Liver (tissue), 9 donors: ENCODE results near the gene MTHFD1L. TPM values are rescaled to one million over a fixed set of nuclear protein-coding genes. Genes with fewer than 3 reads are reported as not detected.

Experiments used
- DNase-seq: peaks from one replicate; pipeline ENCODE4 v3.0.0-alpha.2; 2017; ENCODE audit warnings: low spot score
- H3K27ac ChIP-seq, 2 donors: one replicate each; pipeline ENCODE4 v1.7.0; 2013; ENCODE audit warnings: inconsistent platforms in 2 of 2, low read length in 2 of 2, control low read depth in 1 of 2, low read depth in 1 of 2, mild to moderate bottlenecking in 1 of 2
- H3K27me3 ChIP-seq, 4 donors: one replicate each; pipeline versions ENCODE4 v1.6.1 to v1.7.0; 2013; ENCODE audit warnings: low read length in 3 of 4, inconsistent platforms in 1 of 4, mild to moderate bottlenecking in 1 of 4, moderate library complexity in 1 of 4; ENCODE audit not compliant: control insufficient read depth in 4 of 4, insufficient read depth in 4 of 4
- H3K36me3 ChIP-seq, 4 donors: one replicate each; pipeline versions ENCODE4 v1.6.1 to v1.7.0; 2013; ENCODE audit warnings: low read length in 3 of 4, mild to moderate bottlenecking in 3 of 4, low read depth in 1 of 4, moderate library complexity in 1 of 4; ENCODE audit not compliant: control insufficient read depth in 4 of 4, insufficient read depth in 3 of 4
- H3K4me1 ChIP-seq, 4 donors: one replicate each; pipeline versions ENCODE4 v1.6.1 to v1.7.0; 2013; ENCODE audit warnings: low read length in 3 of 4, mild to moderate bottlenecking in 3 of 4, moderate library complexity in 1 of 4; ENCODE audit not compliant: control insufficient read depth in 4 of 4, insufficient read depth in 4 of 4
- H3K4me3 ChIP-seq, 3 donors: one replicate each; pipeline versions ENCODE4 v1.6.1 to v1.7.0; 2013; ENCODE audit warnings: low read length in 3 of 3, control low read depth in 1 of 3, low read depth in 1 of 3, mild to moderate bottlenecking in 1 of 3
- H3K9ac ChIP-seq, 2 donors: one replicate each; pipeline ENCODE4 v1.7.0; 2013; ENCODE audit warnings: low read length in 2 of 2, mild to moderate bottlenecking in 2 of 2, moderate library complexity in 2 of 2, control low read depth in 1 of 2, low read depth in 1 of 2
- H3K9me3 ChIP-seq, 4 donors: one replicate each; pipeline versions ENCODE4 v1.6.1 to v1.7.0; 2013; ENCODE audit warnings: low read length in 3 of 4; ENCODE audit not compliant: control insufficient read depth in 4 of 4
- ATF3 ChIP-seq: IDR thresholded peaks from 2 replicates; pipeline ENCODE4 v1.6.1; 2016; ENCODE audit warnings: antibody characterized with exemption
- CTCF ChIP-seq: fragments of 150-350 bp; IDR thresholded peaks from 2 replicates; pipeline ENCODE4 v1.5.1; 2017; ENCODE audit warnings: improper control_type of control experiment, low read depth, low read length; ENCODE audit not compliant: missing input control
- EGR1 ChIP-seq, 2 donors: IDR thresholded peaks; 2 replicates each; pipeline ENCODE4 v1.6.1; 2016 to 2018; ENCODE audit warnings: antibody characterized with exemption in 2 of 2, low read depth in 2 of 2
- FOXA1 ChIP-seq: IDR thresholded peaks from 2 replicates; pipeline ENCODE4 v1.6.1; 2016; ENCODE audit warnings: antibody characterized with exemption
- FOXA2 ChIP-seq: IDR thresholded peaks from 2 replicates; pipeline ENCODE4 v1.6.1; 2016; ENCODE audit warnings: antibody characterized with exemption
- GABPA ChIP-seq, 2 donors: IDR thresholded peaks in 1 of 2; conservative IDR thresholded peaks in 1 of 2; 2 replicates each; pipeline ENCODE4 v1.6.1; 2016; ENCODE audit warnings: antibody characterized with exemption in 2 of 2, mild to moderate bottlenecking in 1 of 2, moderate library complexity in 1 of 2
- HNF4A ChIP-seq, 2 donors: conservative IDR thresholded peaks; 2 replicates each; pipeline ENCODE4 v1.6.1; 2016; ENCODE audit warnings: antibody characterized with exemption in 2 of 2, mild to moderate bottlenecking in 2 of 2
- JUND ChIP-seq, 2 donors: IDR thresholded peaks; 2 replicates each; pipeline ENCODE4 v1.6.1; 2016; ENCODE audit warnings: antibody characterized with exemption in 2 of 2
- MAX ChIP-seq: IDR thresholded peaks from 2 replicates; pipeline ENCODE4 v1.6.1; 2016; ENCODE audit warnings: antibody characterized with exemption
- NR2F2 ChIP-seq: IDR thresholded peaks from 2 replicates; pipeline ENCODE4 v1.6.1; 2016; ENCODE audit warnings: antibody characterized with exemption
- RAD21 ChIP-seq, 2 donors: IDR thresholded peaks; 2 replicates each; pipeline ENCODE4 v1.6.1; 2016; ENCODE audit warnings: antibody characterized with exemption in 2 of 2, mild to moderate bottlenecking in 2 of 2
- RXRA ChIP-seq, 2 donors: IDR thresholded peaks; 2 replicates each; pipeline ENCODE4 v1.6.1; 2017 to 2018; ENCODE audit warnings: antibody characterized with exemption in 2 of 2, mild to moderate bottlenecking in 1 of 2
- SP1 ChIP-seq: IDR thresholded peaks from 2 replicates; pipeline ENCODE4 v1.6.1; 2018; ENCODE audit warnings: antibody characterized with exemption, mild to moderate bottlenecking
- TAF1 ChIP-seq: conservative IDR thresholded peaks from 2 replicates; pipeline ENCODE4 v1.6.1; 2016; ENCODE audit warnings: antibody characterized with exemption, mild to moderate bottlenecking
- YY1 ChIP-seq: IDR thresholded peaks from 2 replicates; pipeline ENCODE4 v1.6.1; 2016; ENCODE audit warnings: antibody characterized with exemption, mild to moderate bottlenecking
- ZBTB33 ChIP-seq: IDR thresholded peaks from 2 replicates; pipeline ENCODE4 v1.6.1; 2016; ENCODE audit warnings: antibody characterized with exemption
- WGBS: extraction: QIAGEN DNeasy Blood & Tissue Kit; methylation state at CpG from one replicate; pipeline ENCODE4 v1.1.7; 2013; 5-methylcytosine and 5-hydroxymethylcytosine counted together
- polyA plus RNA-seq, 2 donors: library from polyadenylated mRNA; stranded (reverse) in 1 of 2; unstranded in 1 of 2; fragments of 200-250 nt in 1 of 2; fragments of >200 nt in 1 of 2; fragmentation: Nextera tagmentation in 1 of 2; extraction: Ambion mirVana in 1 of 2; gene quantifications; one replicate each; pipeline versions ENCODE4 v1.2.1 to v1.2.3, GENCODE V29; 2013 to 2015
- total RNA-seq, 2 donors: library from RNA; depleted of rRNA; stranded (reverse); fragments of >200 nt; gene quantifications; one replicate each; pipeline ENCODE4 v1.2.3, GENCODE V29; 2014
- TF ChIP-seq, protein P1 (sequence below): IDR thresholded peaks from 2 replicates; pipeline ENCODE4 v1.6.1; 2016; ENCODE audit warnings: antibody characterized with exemption, mild to moderate bottlenecking
- donor health status: healthy.
- donor health status: healthy.
- donor health status: healthy.
- donor health status: healthy.
- donor health status: healthy.

The MTHFD1L gene
- total and polyA plus RNA-seq, 4 donors: 2.0 to 7.7 (median 2.8) TPM

DNA sequence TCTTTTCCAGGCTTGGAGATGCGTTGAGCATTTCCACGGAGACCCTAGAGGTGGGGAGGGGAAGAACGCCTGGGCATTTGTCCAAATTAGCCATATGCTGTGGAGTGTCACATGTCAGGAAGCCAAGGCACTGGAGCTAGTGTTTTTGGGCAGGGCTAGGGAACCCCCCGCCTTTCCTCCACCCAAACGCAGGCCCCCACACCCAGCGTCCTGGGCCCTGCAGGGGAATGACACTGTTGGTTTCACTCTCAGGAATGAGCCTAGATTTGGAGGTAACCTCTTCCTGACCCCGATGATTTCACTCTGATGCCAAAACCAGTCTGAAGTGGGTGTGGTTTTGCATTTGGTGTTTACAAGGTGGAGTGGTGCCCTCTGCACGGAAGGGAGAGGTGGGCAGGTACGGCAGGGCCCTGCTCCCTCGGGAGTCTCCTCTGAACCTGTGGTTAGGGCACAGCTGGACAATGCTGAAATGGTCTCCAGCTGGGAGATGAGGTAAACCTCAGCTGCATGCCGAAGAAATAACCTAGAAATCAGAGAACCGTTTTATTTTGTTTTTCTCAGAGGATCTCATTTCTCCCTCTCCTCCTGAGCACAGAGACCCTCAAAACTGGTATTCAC, 29.5 kb downstream of the MTHFD1L start:
- no peak for DNase-seq
- H3K9me3 ChIP-seq: no peaks in the 10 kb centered on the region
- 52% methylated on average over 12 of the region's 12 CpGs for WGBS
- H3K4me1 ChIP-seq: peaks cover 0 to 5% (median 2%) of the 10 kb centered on the region in 4 donors
- no peak overlapping the region for H3K4me3 ChIP-seq
- no peaks in the 10 kb centered on the region for H3K27me3 ChIP-seq
- H3K36me3 ChIP-seq: no peaks in the 10 kb centered on the region
- TF ChIP-seq GABPA (IDR thresholded peaks at IDR 0.05 in 1 of 2, conservative IDR thresholded peaks at IDR 0.05 in 1 of 2): no peak
- peak in 1 of 2 donors; percentile 8 for TF ChIP-seq RXRA (IDR thresholded peaks at IDR 0.05)
- no peak overlapping the region for H3K27ac ChIP-seq
- no peak overlapping the region for H3K9ac ChIP-seq

- Histone ChIP-seq H3K9ac (no peak overlapping the region), H3K36me3 (no peaks in the 10 kb centered on the region), H3K4me3 (no peak overlapping the region), H3K4me1 (peaks cover 0 to 5% (median 2%) of the 10 kb centered on the region in 4 donors), H3K27ac (no peak overlapping the region), H3K27me3 (no peaks in the 10 kb centered on the region), H3K9me3 (no peaks in the 10 kb centered on the region)
- no peak for DNase-seq
- WGBS: 68% methylated on average over 4 of the region's 4 CpGs
- no peak for TF ChIP-seq FOXA2
- no peak for TF ChIP-seq MAX
- TF ChIP-seq YY1: no peak
- no peak for TF ChIP-seq TAF1
- no peak for TF ChIP-seq EGR1 (IDR thresholded peaks at IDR 0.05; ENCODE audit: low read depth in 2 of 2)
- TF ChIP-seq ATF3: no peak
- TF ChIP-seq SP1: no peak
- TF ChIP-seq RAD21 (IDR thresholded peaks at IDR 0.05): no peak
Measured at GRCh38 chr6:150895928-150896632, 30.6 kb downstream of the MTHFD1L start.

DNA sequence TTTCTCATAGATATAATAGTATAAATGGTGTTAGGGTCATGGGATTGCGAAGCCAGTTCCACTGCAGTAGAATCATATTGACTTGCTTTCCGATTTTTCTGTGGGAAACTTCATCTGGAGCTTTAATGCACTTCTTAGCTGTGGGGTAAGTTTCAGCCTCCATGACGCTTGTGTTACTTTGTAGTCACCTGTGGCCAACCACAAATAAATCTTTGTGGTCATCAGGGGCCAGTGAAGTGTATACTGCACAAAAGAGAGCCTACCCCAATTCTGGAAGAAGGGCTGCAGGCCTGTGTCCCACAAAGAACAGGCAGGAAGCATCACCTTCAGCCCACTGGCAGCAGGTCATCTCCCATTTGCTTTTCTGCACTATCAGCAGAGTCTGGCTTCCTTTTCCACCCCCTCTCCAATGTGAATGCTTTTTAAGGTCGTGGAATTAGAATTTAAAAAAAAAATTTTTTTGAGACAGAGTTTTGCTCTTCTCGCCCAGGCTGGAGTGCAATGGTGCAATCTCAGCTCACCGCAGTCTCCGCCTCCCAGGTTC, 32.0 kb downstream of the MTHFD1L start:
- 90% methylated on average over 7 of the region's 7 CpGs for WGBS
- no peaks in the 10 kb centered on the region for H3K9me3 ChIP-seq
- H3K27ac ChIP-seq: no peak overlapping the region
- no peak overlapping the region for H3K9ac ChIP-seq
- no peak for DNase-seq
- no peaks in the 10 kb centered on the region for H3K27me3 ChIP-seq
- H3K4me1 ChIP-seq: peaks cover 0 to 5% (median 2%) of the 10 kb centered on the region in 4 donors
- no peak overlapping the region for H3K4me3 ChIP-seq
- no peaks in the 10 kb centered on the region for H3K36me3 ChIP-seq
- no peak for TF ChIP-seq FOXA2
- TF ChIP-seq, protein P1, sequence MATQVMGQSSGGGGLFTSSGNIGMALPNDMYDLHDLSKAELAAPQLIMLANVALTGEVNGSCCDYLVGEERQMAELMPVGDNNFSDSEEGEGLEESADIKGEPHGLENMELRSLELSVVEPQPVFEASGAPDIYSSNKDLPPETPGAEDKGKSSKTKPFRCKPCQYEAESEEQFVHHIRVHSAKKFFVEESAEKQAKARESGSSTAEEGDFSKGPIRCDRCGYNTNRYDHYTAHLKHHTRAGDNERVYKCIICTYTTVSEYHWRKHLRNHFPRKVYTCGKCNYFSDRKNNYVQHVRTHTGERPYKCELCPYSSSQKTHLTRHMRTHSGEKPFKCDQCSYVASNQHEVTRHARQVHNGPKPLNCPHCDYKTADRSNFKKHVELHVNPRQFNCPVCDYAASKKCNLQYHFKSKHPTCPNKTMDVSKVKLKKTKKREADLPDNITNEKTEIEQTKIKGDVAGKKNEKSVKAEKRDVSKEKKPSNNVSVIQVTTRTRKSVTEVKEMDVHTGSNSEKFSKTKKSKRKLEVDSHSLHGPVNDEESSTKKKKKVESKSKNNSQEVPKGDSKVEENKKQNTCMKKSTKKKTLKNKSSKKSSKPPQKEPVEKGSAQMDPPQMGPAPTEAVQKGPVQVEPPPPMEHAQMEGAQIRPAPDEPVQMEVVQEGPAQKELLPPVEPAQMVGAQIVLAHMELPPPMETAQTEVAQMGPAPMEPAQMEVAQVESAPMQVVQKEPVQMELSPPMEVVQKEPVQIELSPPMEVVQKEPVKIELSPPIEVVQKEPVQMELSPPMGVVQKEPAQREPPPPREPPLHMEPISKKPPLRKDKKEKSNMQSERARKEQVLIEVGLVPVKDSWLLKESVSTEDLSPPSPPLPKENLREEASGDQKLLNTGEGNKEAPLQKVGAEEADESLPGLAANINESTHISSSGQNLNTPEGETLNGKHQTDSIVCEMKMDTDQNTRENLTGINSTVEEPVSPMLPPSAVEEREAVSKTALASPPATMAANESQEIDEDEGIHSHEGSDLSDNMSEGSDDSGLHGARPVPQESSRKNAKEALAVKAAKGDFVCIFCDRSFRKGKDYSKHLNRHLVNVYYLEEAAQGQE: no peak
- no peak for TF ChIP-seq GABPA (IDR thresholded peaks at IDR 0.05 in 1 of 2, conservative IDR thresholded peaks at IDR 0.05 in 1 of 2)
- no peak for TF ChIP-seq FOXA1
- TF ChIP-seq HNF4A (conservative IDR thresholded peaks at IDR 0.05): no peak
- TF ChIP-seq JUND (IDR thresholded peaks at IDR 0.05): no peak
- no peak for TF ChIP-seq YY1
- no peak for TF ChIP-seq ATF3
- TF ChIP-seq RAD21 (IDR thresholded peaks at IDR 0.05): no peak
- no peak for TF ChIP-seq CTCF
- TF ChIP-seq MAX: no peak
- TF ChIP-seq TAF1: no peak
- no peak for TF ChIP-seq ZBTB33
- TF ChIP-seq RXRA (IDR thresholded peaks at IDR 0.05): no peak
- no peak for TF ChIP-seq NR2F2
- TF ChIP-seq EGR1 (IDR thresholded peaks at IDR 0.05; ENCODE audit: low read depth in 2 of 2): no peak
